ENCODE results near the gene KLK11.

KLK11 gene

DNA sequence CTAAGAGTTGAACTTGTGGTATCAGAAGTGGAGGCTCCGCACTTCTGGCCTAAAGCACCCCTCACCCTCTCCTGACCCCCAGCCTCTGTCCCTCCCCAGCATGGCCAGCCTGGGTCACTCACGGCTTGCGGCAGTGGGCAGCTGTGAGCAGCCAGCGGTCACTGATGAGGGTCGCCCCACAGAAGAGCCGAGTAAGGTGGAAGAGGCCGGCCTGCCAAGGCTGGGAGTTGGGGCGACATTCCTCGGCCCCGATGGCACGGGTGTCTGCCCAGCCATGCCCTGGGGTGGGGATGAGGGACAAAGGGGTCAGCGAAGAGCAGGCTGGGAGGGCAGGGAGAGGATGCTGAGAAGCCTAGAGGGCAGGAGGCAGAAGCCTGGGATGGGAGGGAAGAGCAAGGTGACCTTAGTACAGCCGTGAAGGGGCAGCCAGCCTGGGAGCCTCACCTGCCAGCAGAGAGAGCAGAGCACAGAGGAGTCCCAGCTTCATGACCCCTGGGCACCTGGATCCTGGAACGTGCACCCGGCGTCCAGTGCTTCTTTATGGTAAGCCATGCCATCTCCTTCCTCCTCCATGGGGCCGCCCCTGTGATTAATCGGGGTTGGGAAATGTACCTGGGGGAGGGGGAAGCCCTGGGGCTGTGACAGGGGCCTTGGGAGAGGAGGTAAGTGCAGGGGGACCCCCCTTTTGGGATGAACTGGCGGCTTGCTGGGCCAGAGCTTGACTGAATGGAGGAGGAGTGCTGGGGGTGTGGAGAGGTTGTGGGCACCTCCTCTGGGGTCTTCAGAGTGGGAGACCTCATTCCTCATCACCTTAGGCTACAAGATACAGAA lies 17.1 kb downstream of the KLK11 start:
- no peak for DNase-seq
- TF ChIP-seq, protein P1, sequence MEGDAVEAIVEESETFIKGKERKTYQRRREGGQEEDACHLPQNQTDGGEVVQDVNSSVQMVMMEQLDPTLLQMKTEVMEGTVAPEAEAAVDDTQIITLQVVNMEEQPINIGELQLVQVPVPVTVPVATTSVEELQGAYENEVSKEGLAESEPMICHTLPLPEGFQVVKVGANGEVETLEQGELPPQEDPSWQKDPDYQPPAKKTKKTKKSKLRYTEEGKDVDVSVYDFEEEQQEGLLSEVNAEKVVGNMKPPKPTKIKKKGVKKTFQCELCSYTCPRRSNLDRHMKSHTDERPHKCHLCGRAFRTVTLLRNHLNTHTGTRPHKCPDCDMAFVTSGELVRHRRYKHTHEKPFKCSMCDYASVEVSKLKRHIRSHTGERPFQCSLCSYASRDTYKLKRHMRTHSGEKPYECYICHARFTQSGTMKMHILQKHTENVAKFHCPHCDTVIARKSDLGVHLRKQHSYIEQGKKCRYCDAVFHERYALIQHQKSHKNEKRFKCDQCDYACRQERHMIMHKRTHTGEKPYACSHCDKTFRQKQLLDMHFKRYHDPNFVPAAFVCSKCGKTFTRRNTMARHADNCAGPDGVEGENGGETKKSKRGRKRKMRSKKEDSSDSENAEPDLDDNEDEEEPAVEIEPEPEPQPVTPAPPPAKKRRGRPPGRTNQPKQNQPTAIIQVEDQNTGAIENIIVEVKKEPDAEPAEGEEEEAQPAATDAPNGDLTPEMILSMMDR (IDR thresholded peaks at IDR 0.05) = no peak
- Mint-ChIP-seq H3K27ac (no peak overlapping the region), H3K27me3 (ENCODE audit: low read depth, poor library complexity) (peaks cover 77% of the 10 kb centered on the region), H3K36me3 (ENCODE audit: low read depth) (no peaks in the 10 kb centered on the region), H3K9me3 (no peaks in the 10 kb centered on the region), H3K4me1 (peaks cover 11% of the 10 kb centered on the region), H3K4me3 (no peak overlapping the region)

DNA sequence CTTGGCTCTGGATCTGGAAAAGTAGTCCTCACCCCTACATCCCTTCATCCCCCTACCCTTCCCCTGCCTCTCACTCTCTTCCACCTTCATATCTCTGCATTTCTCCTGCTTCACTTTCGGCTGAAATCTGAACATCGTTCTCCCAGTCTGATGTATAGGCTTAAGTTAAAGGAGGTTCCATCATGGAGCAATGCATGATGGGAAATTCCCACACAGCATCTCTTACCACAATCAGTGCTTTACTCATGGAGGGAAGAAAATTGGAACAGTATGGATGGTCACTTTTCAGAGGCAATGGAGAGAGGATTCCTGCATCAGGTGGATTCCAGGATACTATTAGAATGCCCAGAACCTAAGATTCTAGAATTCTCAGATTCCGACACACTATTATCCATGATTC lies 18.9 kb downstream of the KLK11 start:
- peaks cover 75% of the 10 kb centered on the region for H3K27me3 Mint-ChIP-seq (ENCODE audit: low read depth, poor library complexity)
- H3K9me3 Mint-ChIP-seq = no peaks in the 10 kb centered on the region
- no peak overlapping the region for H3K27ac Mint-ChIP-seq
- H3K4me1 Mint-ChIP-seq = peaks cover 25% of the 10 kb centered on the region
- TF ChIP-seq, protein P1 (IDR thresholded peaks at IDR 0.05) = no peak
- H3K4me3 Mint-ChIP-seq = no peak overlapping the region
- H3K36me3 Mint-ChIP-seq (ENCODE audit: low read depth) = no peaks in the 10 kb centered on the region
- DNase-seq = no peak

DNA sequence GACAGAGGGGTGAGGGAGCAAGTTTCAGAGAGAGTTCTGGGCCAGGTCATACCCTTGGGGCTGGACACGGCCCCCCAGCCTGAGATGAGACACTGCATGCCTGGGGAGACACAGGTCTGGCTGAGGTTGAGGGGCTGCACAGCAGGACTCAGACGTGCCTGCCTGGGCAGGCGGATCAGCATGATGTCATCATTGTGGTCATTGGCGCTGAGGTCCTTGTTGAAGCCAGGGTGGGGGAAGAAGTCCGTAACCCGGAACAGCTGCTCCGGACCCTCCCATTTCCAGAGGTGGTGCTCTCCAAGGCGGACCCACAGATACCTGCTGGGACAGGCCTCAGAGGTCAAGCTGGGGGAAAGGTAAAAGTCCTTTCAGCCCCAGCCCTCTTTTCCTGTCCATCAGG lies 20.0 kb downstream of the KLK11 start:
- Mint-ChIP-seq H3K27me3 (ENCODE audit: low read depth, poor library complexity) (peaks cover 73% of the 10 kb centered on the region), H3K4me3 (no peak overlapping the region), H3K27ac (no peak overlapping the region), H3K36me3 (ENCODE audit: low read depth) (no peaks in the 10 kb centered on the region), H3K9me3 (no peaks in the 10 kb centered on the region), H3K4me1 (peaks cover 35% of the 10 kb centered on the region)
- DNase-seq = no peak
- TF ChIP-seq, protein P1 (IDR thresholded peaks at IDR 0.05) = no peak

DNA sequence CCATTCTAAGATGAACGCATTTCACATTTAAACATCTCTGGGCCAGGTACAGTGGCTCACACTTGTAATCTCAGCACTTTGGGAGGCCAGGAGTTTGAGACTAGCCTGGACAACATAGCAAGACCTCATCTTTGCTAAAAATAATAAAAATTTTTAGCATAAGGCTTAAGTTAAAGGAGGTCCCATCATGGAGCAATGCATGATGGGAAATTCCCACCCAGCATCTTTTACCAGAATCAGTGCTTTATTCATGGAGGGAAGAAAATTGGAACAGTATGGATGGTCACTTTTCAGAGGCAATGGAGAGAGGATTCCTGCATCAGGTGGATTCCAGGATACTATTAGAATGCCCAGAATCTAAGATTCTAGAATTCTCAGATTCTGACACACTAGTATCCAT lies 21.2 kb downstream of the KLK11 start:
- H3K4me3 Mint-ChIP-seq = no peak overlapping the region
- no peak overlapping the region for H3K27ac Mint-ChIP-seq
- no peak for DNase-seq
- peaks cover 69% of the 10 kb centered on the region for H3K27me3 Mint-ChIP-seq (ENCODE audit: low read depth, poor library complexity)
- H3K4me1 Mint-ChIP-seq = peaks cover 47% of the 10 kb centered on the region
- H3K36me3 Mint-ChIP-seq (ENCODE audit: low read depth) = no peaks in the 10 kb centered on the region
- TF ChIP-seq, protein P1 (IDR thresholded peaks at IDR 0.05) = no peak
- H3K9me3 Mint-ChIP-seq = no peaks in the 10 kb centered on the region

DNA sequence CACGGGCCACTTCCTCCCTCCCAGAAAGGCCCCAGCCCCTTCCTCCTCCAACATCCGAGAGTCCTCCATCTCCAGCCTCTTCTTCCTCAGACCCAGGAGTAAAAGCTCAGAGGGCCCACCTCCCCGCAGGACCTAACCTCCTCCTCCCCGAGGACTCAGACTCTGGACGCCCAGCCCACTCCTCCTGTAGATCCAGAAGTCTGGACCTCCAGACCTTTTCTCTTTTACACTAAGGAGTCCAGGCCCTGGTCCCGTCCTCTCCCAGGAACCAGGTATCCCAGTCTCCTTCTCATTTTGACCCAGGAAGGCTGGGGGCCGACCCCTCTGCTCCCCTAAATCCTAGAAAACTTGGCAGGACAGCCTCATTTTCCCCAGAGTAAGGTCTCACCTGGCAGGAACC lies 23.1 kb downstream of the KLK11 start:
- no peak for DNase-seq
- H3K9me3 Mint-ChIP-seq = no peaks in the 10 kb centered on the region
- H3K36me3 Mint-ChIP-seq (ENCODE audit: low read depth) = no peaks in the 10 kb centered on the region
- H3K4me1 Mint-ChIP-seq = peaks cover 52% of the 10 kb centered on the region
- TF ChIP-seq, protein P1 (IDR thresholded peaks at IDR 0.05) = no peak
- H3K27me3 Mint-ChIP-seq (ENCODE audit: low read depth, poor library complexity) = peaks cover 65% of the 10 kb centered on the region
- no peak overlapping the region for H3K27ac Mint-ChIP-seq
- no peak overlapping the region for H3K4me3 Mint-ChIP-seq
